A549 (cell line): Measurements from ENCODE around the gene PNP. TPM values are rescaled to one million over a fixed set of nuclear protein-coding genes. Genes with fewer than 3 reads are reported as not detected.

ENCODE experiments used
- ATAC-seq, 2 experiments: fragments of 200-7000 bp in 1 of 2; fragments of >200 bp in 1 of 2; cut with Nextera tagmentation in 1 of 2; cut with Tn5 transposase in 1 of 2; 3 replicates each; pipeline versions ENCODE4 v1.8.0 to v1.9.1; 2018 to 2020; ENCODE audit warnings: mild to moderate bottlenecking in 1 of 2, moderate library complexity in 1 of 2
- CTCF ChIA-PET: fragments of 300-600 bp; sonication (Branson Sonifier 250); formaldehyde crosslinking; extraction: SDS; loops from one replicate; lab custom pipeline; 2021; ENCODE audit warnings: antibody characterized with exemption, inconsistent platforms; lab: Yijun Ruan, JAX
- POLR2A ChIA-PET: fragments of 350-600 bp; formaldehyde crosslinking; extraction: SDS; loops from one replicate; lab custom pipeline; 2021; ENCODE audit warnings: antibody characterized with exemption, inconsistent platforms; lab: Yijun Ruan, JAX
- DNase-seq, 2 experiments: peaks; one replicate each; pipeline versions ENCODE4 v3.0.0 to v3.0.0-alpha.2; 2011 to 2016; ENCODE audit warnings: low read depth in 1 of 2, low spot score in 1 of 2
- FAIRE-seq: peaks from 2 replicates; lab custom pipeline; 2011; peaks lifted over from hg19 to GRCh38; lab: Jason Lieb, UNC
- H3K27ac ChIP-seq, 2 experiments: fragments of >200 bp; sonication (Bioruptor Twin); formaldehyde crosslinking; 3 replicates each; pipeline ENCODE4 v1.5.1; 2016 to 2017
- H3K4me1 ChIP-seq: fragments of >200 bp; sonication (Bioruptor Twin); formaldehyde crosslinking; 3 replicates; pipeline ENCODE4 v1.6.1; 2016
- H3K4me2 ChIP-seq: fragments of >200 bp; sonication (Bioruptor Twin); formaldehyde crosslinking; 3 replicates; pipeline ENCODE4 v1.6.1; 2016
- H3K4me3 ChIP-seq: fragments of >200 bp; sonication (Bioruptor Twin); formaldehyde crosslinking; 3 replicates; pipeline ENCODE4 v1.5.1; 2016
- H3K9me3 ChIP-seq: fragments of >200 bp; sonication (Bioruptor Twin); formaldehyde crosslinking; 3 replicates; pipeline ENCODE4 v1.6.1; 2016
- ATOH8 ChIP-seq: fragments of 250-450 bp; sonication (Bioruptor Pico); IDR thresholded peaks from 2 replicates; pipeline ENCODE4 v1.5.0; 2020; ENCODE audit warnings: low read depth, mild to moderate bottlenecking, moderate library complexity
- CBX2 ChIP-seq: fragments of 200-600 bp; sonication (generic); IDR thresholded peaks from 2 replicates; pipeline ENCODE4 v1.6.1; 2016; ENCODE audit warnings: low read depth, mild to moderate bottlenecking, borderline replicate concordance
- CBX8 ChIP-seq: fragments of 200-600 bp; sonication (generic); IDR thresholded peaks from 2 replicates; pipeline ENCODE4 v1.6.1; 2016
- CEBPB ChIP-seq, 2 experiments: fragments of >200 bp in 1 of 2; sonication (Bioruptor Twin) in 1 of 2; formaldehyde crosslinking in 1 of 2; IDR thresholded peaks; 2 replicates each; pipeline ENCODE4 v1.6.1; 2012 to 2016
- EHMT2 ChIP-seq: fragments of 200-600 bp; sonication (generic); IDR thresholded peaks from 2 replicates; pipeline ENCODE4 v1.6.1; 2016; ENCODE audit warnings: antibody characterized with exemption, low read depth, mild to moderate bottlenecking, moderate library complexity
- ELK1 ChIP-seq: fragments of 150-350 bp; IDR thresholded peaks from 2 replicates; pipeline ENCODE4 v1.6.1; 2014; ENCODE audit warnings: low read depth, mild to moderate bottlenecking, low read length
- EP300 ChIP-seq, 2 experiments: fragments of >200 bp; sonication (Bioruptor Twin); formaldehyde crosslinking; IDR thresholded peaks; 2 replicates in 1 of 2; 3 replicates in 1 of 2; pipeline ENCODE4 v1.6.1; 2016 to 2017
- ESRRA ChIP-seq: fragments of 150-350 bp; IDR thresholded peaks from 2 replicates; pipeline ENCODE4 v1.6.1; 2014; ENCODE audit warnings: mild to moderate bottlenecking, low read length, borderline replicate concordance
- FOXS1 ChIP-seq: fragments of 250-450 bp; sonication (Bioruptor Pico); IDR thresholded peaks from 2 replicates; pipeline ENCODE4 v1.5.0; 2020; ENCODE audit warnings: mild to moderate bottlenecking, moderate library complexity
- GATA3 ChIP-seq: IDR thresholded peaks from 2 replicates; pipeline ENCODE4 v1.6.1; 2012; ENCODE audit warnings: borderline replicate concordance
- HES2 ChIP-seq: fragments of >200 bp; sonication (Bioruptor Twin); formaldehyde crosslinking; IDR thresholded peaks from 2 replicates; pipeline ENCODE4 v1.6.1; 2016
- JUN ChIP-seq, 2 experiments: fragments of >200 bp; sonication (Bioruptor Twin); formaldehyde crosslinking; IDR thresholded peaks; 2 replicates in 1 of 2; 3 replicates in 1 of 2; pipeline ENCODE4 v1.6.1; 2016 to 2017
- JUNB ChIP-seq: fragments of >200 bp; sonication (Bioruptor Twin); formaldehyde crosslinking; IDR thresholded peaks from 2 replicates; pipeline ENCODE4 v1.6.1; 2016
- MYC ChIP-seq: IDR thresholded peaks from 2 replicates; pipeline ENCODE4 v1.6.1; 2012; ENCODE audit warnings: mild to moderate bottlenecking, inconsistent platforms, low read length, improper control_type of control experiment, borderline replicate concordance
- POLR2A ChIP-seq: IDR thresholded peaks from 2 replicates; pipeline ENCODE4 v1.6.1; 2012; ENCODE audit warnings: mild to moderate bottlenecking, low read length
- RARB ChIP-seq: fragments of 250-450 bp; sonication (Bioruptor Pico); IDR thresholded peaks from 2 replicates; pipeline ENCODE4 v1.8.0; 2021; ENCODE audit warnings: mild to moderate bottlenecking, moderate library complexity
- REST ChIP-seq: fragments of 200-600 bp; sonication (generic); IDR thresholded peaks from 2 replicates; pipeline ENCODE4 v1.6.1; 2016; ENCODE audit warnings: antibody characterized with exemption, mild to moderate bottlenecking, moderate library complexity
- RFX5 ChIP-seq: fragments of 450-650 bp; IDR thresholded peaks from 2 replicates; pipeline ENCODE4 v1.7.1; 2014; ENCODE audit warnings: antibody characterized with exemption, mild to moderate bottlenecking, moderate library complexity
- RNF2 ChIP-seq: fragments of 200-600 bp; sonication (generic); IDR thresholded peaks from 2 replicates; pipeline ENCODE4 v1.6.1; 2016; ENCODE audit warnings: low read depth, mild to moderate bottlenecking, antibody characterized with exemption, moderate library complexity, borderline replicate concordance
- SMC3 ChIP-seq: fragments of >200 bp; sonication (Bioruptor Twin); formaldehyde crosslinking; IDR thresholded peaks from 3 replicates; pipeline ENCODE4 v1.6.1; 2018; ENCODE audit warnings: inconsistent platforms
- ZFP36 ChIP-seq: fragments of 450-650 bp; IDR thresholded peaks from 2 replicates; pipeline ENCODE4 v1.6.1; 2014; ENCODE audit warnings: borderline replicate concordance; ENCODE audit not compliant: partially characterized antibody
- ZNF302 ChIP-seq: fragments of 250-450 bp; sonication (Bioruptor Pico); IDR thresholded peaks from 2 replicates; pipeline ENCODE4 v1.9.0; 2021; ENCODE audit warnings: inconsistent platforms, mild to moderate bottlenecking, moderate library complexity
- ZSCAN20 ChIP-seq: fragments of 250-450 bp; sonication (Bioruptor Pico); IDR thresholded peaks from 2 replicates; pipeline ENCODE4 v1.8.0; 2022; ENCODE audit warnings: mild to moderate bottlenecking, moderate library complexity
- WGBS: methylation state at CpG from one replicate; pipeline ENCODE4 v1.1.6; 2017; ENCODE audit errors: missing lambda C conversion rate; 5-methylcytosine and 5-hydroxymethylcytosine counted together
- polyA plus RNA-seq, 4 experiments: library from polyadenylated mRNA; depleted of rRNA in 3 of 4; stranded (reverse); fragments of >200 nt; fragmentation: RNase III in 1 of 4; extraction: RNeasy Plus Mini Kit Qiagen cat#74134 plus additional on column Dnase treatment in 1 of 4; gene quantifications; 2 replicates in 3 of 4; 3 replicates in 1 of 4; pipeline ENCODE4 v1.2.3, GENCODE V29; 2011 to 2017

Gene PNP
- polyA plus RNA-seq, 2 of the 4 experiments (the other 2 are of a cell fraction), result 95.9 to 111 TPM

- 45% methylated on average over 4 of the region's 4 CpGs for WGBS
- no peak overlapping the region for H3K4me2 ChIP-seq
- ATAC-seq, result no peak
- FAIRE-seq, result no peak
- DNase-seq, result no peak
- ChIA-PET CTCF (interaction anchor here (3.0 kb wide), 1 partner anchor 14 kb away, joined by 16 read pairs; no protein-coding TSS in a partner anchor), POLR2A (no interaction called here)
- no peaks in the 10 kb centered on the region for H3K4me1 ChIP-seq
- no peak overlapping the region for H3K27ac ChIP-seq
- peaks cover 3% of the 10 kb centered on the region; the same call in 1 of the 3 replicates for H3K9me3 ChIP-seq
- no peak overlapping the region for H3K4me3 ChIP-seq
- TF ChIP-seq FOXS1 (CRISPR knock-in tag) (no peak), ZNF302 (CRISPR knock-in tag) (no peak), ELK1 (no peak), SMC3 (no peak), CBX2 (no peak), CEBPB (IDR thresholded peaks at IDR 0.05) (no peak), RFX5 (no peak), ESRRA (no peak), REST (no peak), GATA3 (no peak), JUN (IDR thresholded peaks at IDR 0.05) (no peak), ZFP36 (no peak)
- TF ChIP-seq, all 56 proteins: peak for 0
Measured at GRCh38 chr14:20516921-20517320, 47.7 kb downstream of the PNP start.

- TF ChIP-seq ZNF302 (CRISPR knock-in tag), result no peak
- TF ChIP-seq HES2, result no peak
- no peak for TF ChIP-seq RNF2
- TF ChIP-seq EHMT2, result no peak
- TF ChIP-seq ATOH8 (CRISPR knock-in tag), result no peak
- no peak for TF ChIP-seq JUNB
- TF ChIP-seq ZSCAN20 (CRISPR knock-in tag), result no peak
- TF ChIP-seq POLR2A, result no peak
- no peak for TF ChIP-seq CBX8
- no peak for TF ChIP-seq MYC
- no peak for TF ChIP-seq EP300 (IDR thresholded peaks at IDR 0.05)
- TF ChIP-seq RARB, result no peak
- no peak for TF ChIP-seq REST
- TF ChIP-seq SMC3, result no peak
- TF ChIP-seq, all 56 proteins: peak for 0
- Histone ChIP-seq H3K4me2 (no peak overlapping the region), H3K4me1 (no peaks in the 10 kb centered on the region), H3K4me3 (no peak overlapping the region), H3K9me3 (peaks cover 3% of the 10 kb centered on the region; the same call in 1 of the 3 replicates), H3K27ac (no peak overlapping the region)
- ATAC-seq (no peak), FAIRE-seq (no peak), DNase-seq (no peak)
- ChIA-PET POLR2A (no interaction called here), CTCF (interaction anchor here (2.2 kb wide), 1 partner anchor 8 kb away, joined by 8 read pairs; no protein-coding TSS in a partner anchor)
- WGBS, result 0% methylated on average over 1 of the region's 1 CpG
Measured at GRCh38 chr14:20522332-20522731, 53.1 kb downstream of the PNP start.
